WTC11 (cell line): ENCODE results near the gene FBXW2. TPM values are rescaled to one million over a fixed set of nuclear protein-coding genes. Genes with fewer than 3 reads are reported as not detected.
"Not testable (repeated sequence)": the region's sequence is repeated elsewhere in the genome, so short reads cannot be mapped to it uniquely, and the experiment has no call there.

ENCODE experiments used
- ATAC-seq: fragments of 200-7000 bp; cut with Tn5 transposase; 2 replicates; pipeline ENCODE4 v1.10.0; 2021; ENCODE audit warnings: mild to moderate bottlenecking, moderate library complexity
- CTCF ChIA-PET: fragments of 300-600 bp; sonication (Branson Sonifier 250); formaldehyde crosslinking; loops from one replicate; lab custom pipeline; 2021; ENCODE audit warnings: antibody characterized with exemption; lab: Charles Lee
- POLR2A ChIA-PET: fragments of 350-600 bp; sonication (Branson Sonifier 250); formaldehyde crosslinking; loops from one replicate; lab custom pipeline; 2021; ENCODE audit warnings: antibody characterized with exemption; lab: Charles Lee
- DNase-seq: peaks from one replicate; pipeline ENCODE4 v3.0.0; 2021; ENCODE audit warnings: low spot score
- H3K27ac Mint-ChIP-seq: 2 replicates; pipeline ENCODE4 v1.8.0; 2021; ENCODE audit warnings: mixed read lengths
- H3K27me3 Mint-ChIP-seq: 2 replicates; pipeline ENCODE4 v1.8.0; 2021; ENCODE audit warnings: low read depth, mild to moderate bottlenecking, moderate library complexity, mixed read lengths
- H3K36me3 Mint-ChIP-seq: 2 replicates; pipeline ENCODE4 v1.8.0; 2021; ENCODE audit warnings: mixed read lengths
- H3K4me1 Mint-ChIP-seq: 2 replicates; pipeline ENCODE4 v1.8.0; 2022; ENCODE audit warnings: mixed read lengths
- H3K4me3 Mint-ChIP-seq: 2 replicates; pipeline ENCODE4 v1.8.0; 2021; ENCODE audit warnings: mild to moderate bottlenecking, moderate library complexity, mixed read lengths
- H3K9me3 Mint-ChIP-seq: 2 replicates; pipeline ENCODE4 v1.8.0; 2021; ENCODE audit warnings: mixed read lengths
- CBFB ChIP-seq: sonication (generic); formaldehyde crosslinking; IDR thresholded peaks from 2 replicates; pipeline ENCODE4 v1.8.1; 2022; ENCODE audit warnings: mild to moderate bottlenecking, low read depth, missing genetic modification reagents
- ETV6 ChIP-seq: sonication (generic); formaldehyde crosslinking; IDR thresholded peaks from 2 replicates; pipeline ENCODE4 v1.8.1; 2022; ENCODE audit warnings: mild to moderate bottlenecking, missing genetic modification reagents
- FOXJ3 ChIP-seq: sonication (generic); formaldehyde crosslinking; IDR thresholded peaks from 2 replicates; pipeline ENCODE4 v1.9.0; 2021; ENCODE audit warnings: missing genetic modification reagents, mild to moderate bottlenecking, borderline replicate concordance
- NR1H2 ChIP-seq: sonication (generic); formaldehyde crosslinking; IDR thresholded peaks from 2 replicates; pipeline ENCODE4 v1.9.0; 2021; ENCODE audit warnings: mild to moderate bottlenecking, moderate library complexity, missing genetic modification reagents
- NR3C1 ChIP-seq: sonication (generic); formaldehyde crosslinking; conservative IDR thresholded peaks from 2 replicates; pipeline ENCODE4 v1.8.1; 2023; ENCODE audit warnings: low read depth, mild to moderate bottlenecking, missing genetic modification reagents
- OVOL2 ChIP-seq: fragments of 250-450 bp; sonication (Bioruptor Pico); IDR thresholded peaks from 2 replicates; pipeline ENCODE4 v1.9.0; 2021; ENCODE audit warnings: mild to moderate bottlenecking, borderline replicate concordance
- RELA ChIP-seq: sonication (generic); formaldehyde crosslinking; IDR thresholded peaks from 2 replicates; pipeline ENCODE4 v1.8.1; 2022; ENCODE audit warnings: missing genetic modification reagents, mild to moderate bottlenecking, borderline replicate concordance
- SMAD3 ChIP-seq: sonication (generic); formaldehyde crosslinking; IDR thresholded peaks from 2 replicates; pipeline ENCODE4 v1.8.0; 2022; ENCODE audit warnings: missing genetic modification reagents, mild to moderate bottlenecking, borderline replicate concordance
- TCF7 ChIP-seq: sonication (generic); formaldehyde crosslinking; IDR thresholded peaks from 2 replicates; pipeline ENCODE4 v1.8.0; 2022; ENCODE audit warnings: mild to moderate bottlenecking, low read depth, missing genetic modification reagents, moderate library complexity
- TEAD1 ChIP-seq: sonication (generic); formaldehyde crosslinking; IDR thresholded peaks from 2 replicates; pipeline ENCODE4 v1.8.0; 2022; ENCODE audit warnings: mild to moderate bottlenecking, missing genetic modification reagents
- ZNF263 ChIP-seq: sonication (generic); formaldehyde crosslinking; IDR thresholded peaks from 2 replicates; pipeline ENCODE4 v1.8.1; 2022; ENCODE audit warnings: low read depth, mild to moderate bottlenecking, moderate library complexity, missing genetic modification reagents
- total RNA-seq: library from RNA; stranded (reverse); gene quantifications from 3 replicates; pipeline ENCODE4 v1.2.3, GENCODE V29; 2021
- TF ChIP-seq, protein P1 (sequence below): sonication (generic); formaldehyde crosslinking; IDR thresholded peaks from 2 replicates; pipeline ENCODE4 v1.8.1; 2022; ENCODE audit warnings: mild to moderate bottlenecking, moderate library complexity, missing genetic modification reagents
- TF ChIP-seq, protein P2 (sequence below): sonication (generic); formaldehyde crosslinking; conservative IDR thresholded peaks from 2 replicates; pipeline ENCODE4 v1.8.1; 2023; ENCODE audit warnings: mild to moderate bottlenecking, low read depth, missing genetic modification reagents, moderate library complexity
- TF ChIP-seq, protein P3 (sequence below): sonication (generic); formaldehyde crosslinking; IDR thresholded peaks from 2 replicates; pipeline ENCODE4 v1.8.1; 2023; ENCODE audit warnings: mild to moderate bottlenecking, missing genetic modification reagents, borderline replicate concordance
- TF ChIP-seq, protein P4 (sequence below): sonication (generic); formaldehyde crosslinking; IDR thresholded peaks from 2 replicates; pipeline ENCODE4 v1.8.0; 2022; ENCODE audit warnings: mild to moderate bottlenecking, missing genetic modification reagents
- TF ChIP-seq, protein P5 (sequence below): sonication (generic); formaldehyde crosslinking; IDR thresholded peaks from 2 replicates; pipeline ENCODE4 v1.8.0; 2023; ENCODE audit warnings: mild to moderate bottlenecking, missing genetic modification reagents
- TF ChIP-seq, protein P6 (sequence below): sonication (generic); formaldehyde crosslinking; conservative IDR thresholded peaks from 2 replicates; pipeline ENCODE4 v1.8.1; 2022; ENCODE audit warnings: mild to moderate bottlenecking, missing genetic modification reagents
- TF ChIP-seq, protein P7 (sequence below): sonication (generic); formaldehyde crosslinking; IDR thresholded peaks from 2 replicates; pipeline ENCODE4 v1.8.1; 2023; ENCODE audit warnings: mild to moderate bottlenecking, missing genetic modification reagents

FBXW2 gene
- total RNA-seq, 1 experiment from 2014 or later = 59.8 TPM

DNA sequence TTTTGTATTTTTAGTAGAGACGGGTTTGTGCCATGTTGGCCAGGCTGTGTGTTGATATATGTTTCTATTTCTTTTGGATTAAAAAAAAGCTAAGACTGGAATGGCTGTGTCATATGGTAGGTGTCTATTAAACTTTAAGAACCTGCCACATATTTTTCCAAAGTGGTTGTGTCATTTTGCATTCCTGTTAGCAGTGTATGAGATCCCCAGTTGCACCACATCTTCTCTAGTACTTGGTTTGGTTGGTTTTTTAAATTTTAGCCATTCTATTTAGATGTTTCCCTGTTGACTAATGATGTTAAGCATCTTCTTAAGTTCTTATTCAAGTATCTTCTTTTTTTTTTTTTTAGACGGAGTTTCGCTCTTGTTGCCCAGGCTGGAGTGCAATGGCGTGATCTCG lies 42.8 kb downstream of the FBXW2 start (continued):
- TF ChIP-seq, protein P1, sequence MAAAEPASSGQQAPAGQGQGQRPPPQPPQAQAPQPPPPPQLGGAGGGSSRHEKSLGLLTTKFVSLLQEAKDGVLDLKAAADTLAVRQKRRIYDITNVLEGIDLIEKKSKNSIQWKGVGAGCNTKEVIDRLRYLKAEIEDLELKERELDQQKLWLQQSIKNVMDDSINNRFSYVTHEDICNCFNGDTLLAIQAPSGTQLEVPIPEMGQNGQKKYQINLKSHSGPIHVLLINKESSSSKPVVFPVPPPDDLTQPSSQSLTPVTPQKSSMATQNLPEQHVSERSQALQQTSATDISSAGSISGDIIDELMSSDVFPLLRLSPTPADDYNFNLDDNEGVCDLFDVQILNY (CRISPR knock-in tag) = no peak
- TF ChIP-seq CBFB (CRISPR knock-in tag) (no peak), OVOL2 (CRISPR knock-in tag) (no peak), SMAD3 (no peak), ETV6 (no peak)
- TF ChIP-seq, protein P2, sequence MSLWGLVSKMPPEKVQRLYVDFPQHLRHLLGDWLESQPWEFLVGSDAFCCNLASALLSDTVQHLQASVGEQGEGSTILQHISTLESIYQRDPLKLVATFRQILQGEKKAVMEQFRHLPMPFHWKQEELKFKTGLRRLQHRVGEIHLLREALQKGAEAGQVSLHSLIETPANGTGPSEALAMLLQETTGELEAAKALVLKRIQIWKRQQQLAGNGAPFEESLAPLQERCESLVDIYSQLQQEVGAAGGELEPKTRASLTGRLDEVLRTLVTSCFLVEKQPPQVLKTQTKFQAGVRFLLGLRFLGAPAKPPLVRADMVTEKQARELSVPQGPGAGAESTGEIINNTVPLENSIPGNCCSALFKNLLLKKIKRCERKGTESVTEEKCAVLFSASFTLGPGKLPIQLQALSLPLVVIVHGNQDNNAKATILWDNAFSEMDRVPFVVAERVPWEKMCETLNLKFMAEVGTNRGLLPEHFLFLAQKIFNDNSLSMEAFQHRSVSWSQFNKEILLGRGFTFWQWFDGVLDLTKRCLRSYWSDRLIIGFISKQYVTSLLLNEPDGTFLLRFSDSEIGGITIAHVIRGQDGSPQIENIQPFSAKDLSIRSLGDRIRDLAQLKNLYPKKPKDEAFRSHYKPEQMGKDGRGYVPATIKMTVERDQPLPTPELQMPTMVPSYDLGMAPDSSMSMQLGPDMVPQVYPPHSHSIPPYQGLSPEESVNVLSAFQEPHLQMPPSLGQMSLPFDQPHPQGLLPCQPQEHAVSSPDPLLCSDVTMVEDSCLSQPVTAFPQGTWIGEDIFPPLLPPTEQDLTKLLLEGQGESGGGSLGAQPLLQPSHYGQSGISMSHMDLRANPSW (CRISPR knock-in tag) = no peak
- TF ChIP-seq, protein P3, sequence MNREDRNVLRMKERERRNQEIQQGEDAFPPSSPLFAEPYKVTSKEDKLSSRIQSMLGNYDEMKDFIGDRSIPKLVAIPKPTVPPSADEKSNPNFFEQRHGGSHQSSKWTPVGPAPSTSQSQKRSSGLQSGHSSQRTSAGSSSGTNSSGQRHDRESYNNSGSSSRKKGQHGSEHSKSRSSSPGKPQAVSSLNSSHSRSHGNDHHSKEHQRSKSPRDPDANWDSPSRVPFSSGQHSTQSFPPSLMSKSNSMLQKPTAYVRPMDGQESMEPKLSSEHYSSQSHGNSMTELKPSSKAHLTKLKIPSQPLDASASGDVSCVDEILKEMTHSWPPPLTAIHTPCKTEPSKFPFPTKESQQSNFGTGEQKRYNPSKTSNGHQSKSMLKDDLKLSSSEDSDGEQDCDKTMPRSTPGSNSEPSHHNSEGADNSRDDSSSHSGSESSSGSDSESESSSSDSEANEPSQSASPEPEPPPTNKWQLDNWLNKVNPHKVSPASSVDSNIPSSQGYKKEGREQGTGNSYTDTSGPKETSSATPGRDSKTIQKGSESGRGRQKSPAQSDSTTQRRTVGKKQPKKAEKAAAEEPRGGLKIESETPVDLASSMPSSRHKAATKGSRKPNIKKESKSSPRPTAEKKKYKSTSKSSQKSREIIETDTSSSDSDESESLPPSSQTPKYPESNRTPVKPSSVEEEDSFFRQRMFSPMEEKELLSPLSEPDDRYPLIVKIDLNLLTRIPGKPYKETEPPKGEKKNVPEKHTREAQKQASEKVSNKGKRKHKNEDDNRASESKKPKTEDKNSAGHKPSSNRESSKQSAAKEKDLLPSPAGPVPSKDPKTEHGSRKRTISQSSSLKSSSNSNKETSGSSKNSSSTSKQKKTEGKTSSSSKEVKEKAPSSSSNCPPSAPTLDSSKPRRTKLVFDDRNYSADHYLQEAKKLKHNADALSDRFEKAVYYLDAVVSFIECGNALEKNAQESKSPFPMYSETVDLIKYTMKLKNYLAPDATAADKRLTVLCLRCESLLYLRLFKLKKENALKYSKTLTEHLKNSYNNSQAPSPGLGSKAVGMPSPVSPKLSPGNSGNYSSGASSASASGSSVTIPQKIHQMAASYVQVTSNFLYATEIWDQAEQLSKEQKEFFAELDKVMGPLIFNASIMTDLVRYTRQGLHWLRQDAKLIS (CRISPR knock-in tag) = no peak
- TF ChIP-seq, protein P4, sequence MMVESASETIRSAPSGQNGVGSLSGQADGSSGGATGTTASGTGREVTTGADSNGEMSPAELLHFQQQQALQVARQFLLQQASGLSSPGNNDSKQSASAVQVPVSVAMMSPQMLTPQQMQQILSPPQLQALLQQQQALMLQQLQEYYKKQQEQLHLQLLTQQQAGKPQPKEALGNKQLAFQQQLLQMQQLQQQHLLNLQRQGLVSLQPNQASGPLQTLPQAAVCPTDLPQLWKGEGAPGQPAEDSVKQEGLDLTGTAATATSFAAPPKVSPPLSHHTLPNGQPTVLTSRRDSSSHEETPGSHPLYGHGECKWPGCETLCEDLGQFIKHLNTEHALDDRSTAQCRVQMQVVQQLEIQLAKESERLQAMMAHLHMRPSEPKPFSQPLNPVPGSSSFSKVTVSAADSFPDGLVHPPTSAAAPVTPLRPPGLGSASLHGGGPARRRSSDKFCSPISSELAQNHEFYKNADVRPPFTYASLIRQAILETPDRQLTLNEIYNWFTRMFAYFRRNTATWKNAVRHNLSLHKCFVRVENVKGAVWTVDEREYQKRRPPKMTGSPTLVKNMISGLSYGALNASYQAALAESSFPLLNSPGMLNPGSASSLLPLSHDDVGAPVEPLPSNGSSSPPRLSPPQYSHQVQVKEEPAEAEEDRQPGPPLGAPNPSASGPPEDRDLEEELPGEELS (CRISPR knock-in tag) = no peak
- TF ChIP-seq, protein P5, sequence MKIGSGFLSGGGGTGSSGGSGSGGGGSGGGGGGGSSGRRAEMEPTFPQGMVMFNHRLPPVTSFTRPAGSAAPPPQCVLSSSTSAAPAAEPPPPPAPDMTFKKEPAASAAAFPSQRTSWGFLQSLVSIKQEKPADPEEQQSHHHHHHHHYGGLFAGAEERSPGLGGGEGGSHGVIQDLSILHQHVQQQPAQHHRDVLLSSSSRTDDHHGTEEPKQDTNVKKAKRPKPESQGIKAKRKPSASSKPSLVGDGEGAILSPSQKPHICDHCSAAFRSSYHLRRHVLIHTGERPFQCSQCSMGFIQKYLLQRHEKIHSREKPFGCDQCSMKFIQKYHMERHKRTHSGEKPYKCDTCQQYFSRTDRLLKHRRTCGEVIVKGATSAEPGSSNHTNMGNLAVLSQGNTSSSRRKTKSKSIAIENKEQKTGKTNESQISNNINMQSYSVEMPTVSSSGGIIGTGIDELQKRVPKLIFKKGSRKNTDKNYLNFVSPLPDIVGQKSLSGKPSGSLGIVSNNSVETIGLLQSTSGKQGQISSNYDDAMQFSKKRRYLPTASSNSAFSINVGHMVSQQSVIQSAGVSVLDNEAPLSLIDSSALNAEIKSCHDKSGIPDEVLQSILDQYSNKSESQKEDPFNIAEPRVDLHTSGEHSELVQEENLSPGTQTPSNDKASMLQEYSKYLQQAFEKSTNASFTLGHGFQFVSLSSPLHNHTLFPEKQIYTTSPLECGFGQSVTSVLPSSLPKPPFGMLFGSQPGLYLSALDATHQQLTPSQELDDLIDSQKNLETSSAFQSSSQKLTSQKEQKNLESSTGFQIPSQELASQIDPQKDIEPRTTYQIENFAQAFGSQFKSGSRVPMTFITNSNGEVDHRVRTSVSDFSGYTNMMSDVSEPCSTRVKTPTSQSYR (CRISPR knock-in tag) = no peak

DNA sequence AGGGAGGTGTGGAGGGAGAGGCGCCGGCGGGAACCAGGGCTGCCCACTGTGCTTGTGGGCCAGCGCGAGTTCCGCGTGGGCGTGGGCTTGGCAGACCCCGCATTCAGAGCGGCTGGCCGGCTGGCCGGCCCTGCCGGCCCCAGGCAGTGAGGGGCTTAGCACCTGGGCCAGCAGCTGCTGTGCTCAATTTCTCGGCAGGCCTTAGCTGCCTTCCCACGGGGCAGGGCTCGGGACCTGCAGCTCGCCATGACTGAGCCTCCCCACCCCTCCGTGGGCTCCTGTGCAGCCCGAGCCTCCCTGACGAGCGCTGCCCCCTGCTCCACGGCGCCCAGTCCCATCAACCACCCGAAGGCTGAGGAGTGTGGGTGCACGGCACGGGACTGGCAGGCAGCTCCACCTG lies 46.9 kb downstream of the FBXW2 start:
- DNase-seq, H3K27me3 Mint-ChIP-seq, H3K36me3 Mint-ChIP-seq, CTCF ChIA-PET, H3K27ac Mint-ChIP-seq, ATAC-seq, H3K4me3 Mint-ChIP-seq, H3K4me1 Mint-ChIP-seq, POLR2A ChIA-PET: not testable (repeated sequence)
- TF ChIP-seq RELA = 0 out of 2 replicates have a peak, but pooled peaks have one; percentile 27
- peaks cover 11% of the 10 kb centered on the region; the same call in 1 of the 2 replicates for H3K9me3 Mint-ChIP-seq

DNA sequence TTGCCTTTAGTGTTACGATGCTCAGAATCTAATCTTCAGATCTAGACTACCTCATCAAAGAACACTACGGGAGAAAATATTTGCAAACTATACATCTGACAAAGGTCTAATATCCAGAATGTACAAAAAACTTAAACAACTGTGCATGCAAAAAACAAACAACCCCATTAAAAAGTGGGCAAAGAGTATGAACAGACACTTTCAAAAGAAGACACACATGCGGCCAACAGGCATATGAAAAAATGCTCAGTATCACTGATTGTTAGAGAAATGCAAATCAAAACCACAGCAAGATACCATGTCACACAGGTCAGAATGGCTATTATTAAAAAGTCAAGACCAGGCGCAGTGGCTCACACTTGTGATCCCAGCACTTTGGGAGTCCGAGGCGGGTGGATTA lies 47.9 kb downstream of the FBXW2 start:
- Mint-ChIP-seq H3K9me3 (peaks cover 11% of the 10 kb centered on the region; the same call in 1 of the 2 replicates), H3K36me3 (0 out of 2 replicates have a peak, but pooled peaks cover 5% of the 10 kb centered on the region), H3K4me1 (peaks cover 2% of the 10 kb centered on the region; the same call in 1 of the 2 replicates), H3K27me3 (no peaks in the 10 kb centered on the region), H3K4me3 (no peak overlapping the region), H3K27ac (no peak overlapping the region)
- no peak for DNase-seq
- ATAC-seq = no peak
- ChIA-PET CTCF (interaction anchor here (1.5 kb wide), 1 partner anchor 315 kb away, joined by 4 read pairs; no protein-coding TSS in a partner anchor), POLR2A (no interaction called here)
- TF ChIP-seq TEAD1 (CRISPR knock-in tag) = no peak
- no peak for TF ChIP-seq CBFB (CRISPR knock-in tag)
- TF ChIP-seq, protein P6, sequence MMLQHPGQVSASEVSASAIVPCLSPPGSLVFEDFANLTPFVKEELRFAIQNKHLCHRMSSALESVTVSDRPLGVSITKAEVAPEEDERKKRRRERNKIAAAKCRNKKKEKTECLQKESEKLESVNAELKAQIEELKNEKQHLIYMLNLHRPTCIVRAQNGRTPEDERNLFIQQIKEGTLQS (CRISPR knock-in tag) = no peak
- TF ChIP-seq, protein P7, sequence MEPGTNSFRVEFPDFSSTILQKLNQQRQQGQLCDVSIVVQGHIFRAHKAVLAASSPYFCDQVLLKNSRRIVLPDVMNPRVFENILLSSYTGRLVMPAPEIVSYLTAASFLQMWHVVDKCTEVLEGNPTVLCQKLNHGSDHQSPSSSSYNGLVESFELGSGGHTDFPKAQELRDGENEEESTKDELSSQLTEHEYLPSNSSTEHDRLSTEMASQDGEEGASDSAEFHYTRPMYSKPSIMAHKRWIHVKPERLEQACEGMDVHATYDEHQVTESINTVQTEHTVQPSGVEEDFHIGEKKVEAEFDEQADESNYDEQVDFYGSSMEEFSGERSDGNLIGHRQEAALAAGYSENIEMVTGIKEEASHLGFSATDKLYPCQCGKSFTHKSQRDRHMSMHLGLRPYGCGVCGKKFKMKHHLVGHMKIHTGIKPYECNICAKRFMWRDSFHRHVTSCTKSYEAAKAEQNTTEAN (CRISPR knock-in tag) = no peak
- no peak for TF ChIP-seq TCF7 (CRISPR knock-in tag)
- TF ChIP-seq NR3C1 = no peak
- no peak for TF ChIP-seq ZNF263
- TF ChIP-seq NR1H2 (CRISPR knock-in tag) = no peak
- no peak for TF ChIP-seq FOXJ3 (CRISPR knock-in tag)
- TF ChIP-seq OVOL2 (CRISPR knock-in tag) = no peak
